HG02642 (cell line): ENCODE measurements around the gene LUC7L2.
"Not testable (repeated sequence)": the region's sequence is repeated elsewhere in the genome, so short reads cannot be mapped to it uniquely, and the experiment has no call there.

Experiments used
- ATAC-seq: cut with Tn5 transposase; IDR thresholded peaks from one replicate; pipeline ENCODE4 v1.9.1; 2021; ENCODE audit warnings: mild to moderate bottlenecking; ENCODE audit not compliant: unreplicated experiment, poor library complexity

The LUC7L2 gene

DNA sequence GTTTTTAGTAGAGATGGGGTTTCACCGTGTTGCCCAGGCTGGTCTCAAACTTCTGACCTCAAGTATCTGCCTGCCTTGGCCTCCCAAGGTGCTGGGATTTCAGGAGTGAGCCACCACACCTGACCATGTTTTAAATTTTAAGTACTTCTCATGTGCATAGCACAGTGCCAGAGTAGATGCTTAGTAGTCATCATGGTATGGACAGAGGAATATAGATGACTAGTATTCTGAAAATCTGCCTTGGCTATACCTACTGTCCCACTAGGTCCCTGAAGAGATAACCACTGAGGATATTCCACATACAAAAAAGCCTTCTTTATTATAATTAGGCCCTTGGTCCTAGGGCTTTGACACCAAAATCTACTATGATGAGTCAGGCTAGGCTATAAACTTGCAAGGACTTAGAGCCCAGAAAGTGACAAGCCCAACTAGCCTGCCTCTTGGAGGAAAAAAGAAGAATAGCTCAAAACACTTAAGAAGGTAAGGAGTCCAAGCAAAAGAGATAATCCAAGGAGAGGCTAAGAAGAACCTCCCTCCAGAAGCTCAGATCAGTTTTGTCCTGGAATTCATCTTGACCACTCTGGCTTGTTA, 34.0 kb downstream of the LUC7L2 start:
- ATAC-seq, result no peak

DNA sequence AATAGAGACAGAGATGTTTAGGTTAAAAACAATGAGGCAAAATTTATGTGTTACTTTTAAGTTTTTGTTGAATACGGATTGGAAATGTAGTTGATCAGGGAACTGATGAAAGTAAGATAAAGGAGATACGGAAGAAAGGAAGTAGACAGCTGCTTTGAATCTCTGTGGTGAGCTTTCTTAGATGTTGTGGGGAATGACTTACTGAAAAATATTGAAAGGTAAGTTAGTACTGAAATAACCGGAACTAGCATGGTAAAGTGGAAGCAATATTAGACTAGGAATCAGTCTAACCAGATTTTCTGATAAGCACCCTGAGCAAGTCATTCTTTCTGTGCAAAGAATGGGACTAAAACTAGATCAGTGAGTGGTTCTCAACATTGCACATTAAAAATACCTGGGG, 34.8 kb downstream of the LUC7L2 start:
- no peak for ATAC-seq

DNA sequence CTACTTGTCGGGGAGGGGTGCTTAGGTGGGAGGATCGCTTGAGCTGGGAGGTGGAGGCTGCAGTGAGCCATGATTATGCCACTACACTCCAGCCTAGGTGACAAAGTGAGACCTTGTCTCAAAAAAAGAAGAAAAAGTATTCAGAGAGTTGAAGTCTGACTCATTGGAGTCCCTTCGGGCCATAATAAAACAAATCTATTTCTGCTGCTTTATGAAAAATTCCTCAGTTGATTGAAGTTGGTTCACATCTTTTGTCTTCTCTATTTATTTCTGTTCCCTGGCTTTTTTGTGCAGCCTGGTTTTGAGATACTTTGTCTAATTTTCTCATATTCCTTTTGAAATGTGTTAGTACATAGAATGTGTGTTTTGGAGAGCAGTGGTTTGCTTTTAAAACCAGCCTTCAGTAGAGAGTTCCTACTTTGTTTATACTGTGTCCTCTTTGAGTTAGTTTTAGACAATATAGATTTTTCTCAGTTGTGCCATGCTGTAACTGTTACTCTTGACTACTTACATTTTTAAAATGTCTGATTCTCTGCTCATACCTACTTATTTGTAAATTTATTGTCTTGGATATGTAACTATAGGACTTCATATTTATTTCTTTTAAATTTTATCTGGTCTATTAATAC, 36.7 kb downstream of the LUC7L2 start:
- ATAC-seq, result no peak

DNA sequence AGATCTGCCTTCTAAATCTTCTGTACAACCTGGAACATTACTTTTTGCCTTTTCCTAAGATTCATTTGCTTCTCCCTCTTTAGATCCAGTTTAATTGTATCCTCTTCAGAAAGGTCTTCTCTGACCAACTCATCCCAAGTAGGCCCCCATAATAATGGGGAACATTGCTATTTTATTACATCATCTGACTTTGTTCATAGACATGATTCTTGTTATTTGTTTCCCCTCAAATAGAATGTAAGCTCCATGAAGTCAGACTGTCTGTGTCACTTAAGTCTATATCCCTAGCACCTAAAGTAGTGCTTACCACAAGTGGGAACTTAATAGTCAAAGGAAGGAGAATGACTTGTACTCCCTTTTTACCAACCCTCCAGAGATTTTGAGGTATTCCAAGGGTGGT, 37.5 kb downstream of the LUC7L2 start:
- no peak for ATAC-seq

DNA sequence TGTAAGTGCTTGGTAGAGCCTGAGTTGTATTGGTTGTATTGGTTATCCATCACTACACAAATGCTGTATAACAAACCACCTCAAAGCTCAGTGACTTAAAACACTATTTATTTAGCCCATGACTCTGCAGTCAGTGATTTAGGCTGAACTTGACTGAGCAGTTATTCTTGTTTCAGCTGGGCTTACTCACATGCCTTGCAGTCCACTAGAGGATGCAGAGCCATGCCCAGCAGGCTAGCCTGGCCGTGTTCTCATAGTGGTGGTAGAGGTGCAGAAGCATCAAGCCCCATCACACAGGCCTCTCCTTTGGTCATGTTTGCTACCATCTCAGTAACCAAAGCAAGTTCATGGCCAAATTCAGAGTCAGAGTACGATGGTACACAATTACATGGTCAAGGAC, 43.9 kb downstream of the LUC7L2 start:
- ATAC-seq, result no peak

DNA sequence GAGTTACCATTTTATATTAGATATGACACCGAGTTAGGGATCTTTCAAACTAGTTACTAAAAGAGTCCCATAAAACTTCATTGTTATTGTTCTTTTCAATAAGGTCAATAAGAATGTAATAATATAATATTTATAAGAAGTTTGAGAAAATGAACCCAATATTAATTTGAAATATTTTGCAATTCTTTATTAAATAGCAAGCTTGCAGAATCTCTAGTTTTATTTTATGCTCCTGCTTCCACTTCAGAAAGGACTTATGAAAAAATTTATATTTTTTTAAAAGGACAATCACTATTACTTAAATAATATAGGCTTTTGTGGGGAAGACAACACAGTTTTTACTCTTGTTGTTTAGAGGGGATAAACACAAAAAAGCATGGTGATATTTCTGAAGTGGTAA, 47.9 kb downstream of the LUC7L2 start:
- ATAC-seq, result no peak

DNA sequence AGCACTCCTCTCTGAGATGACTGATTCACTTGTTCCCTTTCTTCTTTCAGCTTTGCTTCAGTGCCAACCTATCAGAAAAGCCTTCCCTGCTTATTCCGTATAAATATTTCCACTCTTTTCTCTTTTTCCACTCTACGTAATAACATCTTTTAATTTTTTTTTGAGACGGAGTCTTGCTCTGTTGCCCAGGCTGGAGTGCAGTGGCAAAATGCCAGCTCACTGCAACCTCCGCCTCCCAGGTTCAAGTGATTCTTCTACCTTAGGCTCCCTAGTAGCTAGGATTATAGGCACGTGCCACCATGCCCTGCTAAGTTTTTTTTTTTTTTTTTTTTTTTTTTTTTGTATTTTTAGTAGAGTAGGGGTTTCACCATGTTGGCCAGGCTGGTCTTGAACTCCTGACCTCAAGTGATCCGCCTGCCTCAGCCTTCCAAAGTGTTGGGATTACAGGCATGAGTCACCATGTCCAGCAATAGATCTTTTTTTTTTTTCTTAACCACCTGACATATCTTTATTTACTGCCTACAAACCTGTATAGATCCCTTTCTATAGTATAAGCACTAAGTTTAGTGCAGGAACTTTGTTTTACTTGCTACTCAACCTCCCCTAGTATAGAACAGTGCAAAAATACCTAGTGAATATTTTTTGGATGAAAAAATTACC, 55.2 kb downstream of the LUC7L2 start:
- not testable (repeated sequence) for ATAC-seq

DNA sequence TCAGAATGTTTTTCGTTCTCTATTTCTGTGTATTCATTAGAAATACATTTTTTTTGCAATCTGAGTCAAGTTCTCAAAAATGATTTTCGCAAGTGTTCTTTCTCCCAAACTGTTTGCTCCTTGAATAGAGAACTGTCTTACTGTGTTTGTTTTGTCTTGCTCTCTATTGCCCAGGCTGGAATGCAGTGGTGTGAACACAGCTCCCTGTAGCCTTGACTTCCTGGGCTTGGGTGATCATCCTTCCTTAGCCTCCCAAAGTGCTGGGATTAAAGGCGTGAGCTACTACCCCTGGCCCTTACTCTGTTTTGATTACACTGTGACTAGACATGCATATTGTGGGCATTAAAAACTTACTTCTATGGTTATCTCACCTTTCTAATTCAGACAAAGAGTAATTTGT, 56.7 kb downstream of the LUC7L2 start:
- ATAC-seq, result no peak

DNA sequence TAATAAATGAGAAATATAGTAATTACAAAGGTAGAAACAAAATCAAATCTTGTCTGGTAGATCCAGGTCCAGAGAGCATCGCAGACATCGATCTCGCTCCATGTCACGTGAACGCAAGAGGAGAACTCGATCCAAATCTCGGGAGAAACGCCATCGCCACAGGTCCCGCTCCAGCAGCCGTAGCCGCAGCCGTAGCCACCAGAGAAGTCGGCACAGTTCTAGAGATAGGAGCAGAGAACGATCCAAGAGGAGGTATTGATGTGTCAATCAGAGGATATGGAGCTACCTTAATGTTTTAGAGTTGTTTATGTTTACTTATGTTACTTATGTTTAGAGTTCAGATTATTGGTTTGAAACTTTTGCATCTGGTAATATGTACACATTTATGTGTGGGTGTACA, 57.8 kb downstream of the LUC7L2 start:
- no peak for ATAC-seq

DNA sequence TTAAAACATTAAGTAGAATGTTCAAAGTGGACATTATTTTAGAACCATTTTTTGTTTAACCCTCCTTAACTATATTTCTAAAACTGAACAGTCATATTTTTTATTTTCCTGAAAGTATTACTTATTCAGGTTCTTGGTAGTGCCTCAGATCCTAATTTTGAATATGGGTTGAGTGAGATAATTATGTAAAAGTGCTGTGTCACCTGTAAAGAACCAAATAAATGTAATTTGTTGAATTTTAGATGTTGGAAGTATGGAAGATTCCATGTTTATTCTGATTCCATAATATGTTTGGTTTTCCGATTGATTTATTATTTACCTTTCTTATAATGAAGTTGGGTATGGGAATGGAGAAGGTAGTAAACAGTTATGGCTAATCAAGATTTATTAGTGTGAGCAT, 61.4 kb downstream of the LUC7L2 start:
- ATAC-seq, result no peak

DNA sequence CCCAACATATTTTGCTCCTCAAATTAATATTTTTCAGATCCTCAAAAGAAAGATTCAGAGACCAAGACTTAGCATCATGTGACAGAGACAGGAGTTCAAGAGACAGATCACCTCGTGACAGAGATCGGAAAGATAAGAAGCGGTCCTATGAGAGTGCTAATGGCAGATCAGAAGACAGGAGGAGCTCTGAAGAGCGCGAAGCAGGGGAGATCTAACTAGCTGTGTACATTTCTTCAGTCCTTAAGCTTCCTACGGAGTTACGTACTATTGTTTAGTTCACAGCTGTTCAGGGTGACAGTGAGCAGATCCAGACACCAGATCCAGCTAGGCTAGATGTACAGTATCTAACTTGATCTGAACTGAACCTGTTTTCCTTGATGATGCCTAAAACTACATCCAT, 62.4 kb downstream of the LUC7L2 start:
- no peak for ATAC-seq

DNA sequence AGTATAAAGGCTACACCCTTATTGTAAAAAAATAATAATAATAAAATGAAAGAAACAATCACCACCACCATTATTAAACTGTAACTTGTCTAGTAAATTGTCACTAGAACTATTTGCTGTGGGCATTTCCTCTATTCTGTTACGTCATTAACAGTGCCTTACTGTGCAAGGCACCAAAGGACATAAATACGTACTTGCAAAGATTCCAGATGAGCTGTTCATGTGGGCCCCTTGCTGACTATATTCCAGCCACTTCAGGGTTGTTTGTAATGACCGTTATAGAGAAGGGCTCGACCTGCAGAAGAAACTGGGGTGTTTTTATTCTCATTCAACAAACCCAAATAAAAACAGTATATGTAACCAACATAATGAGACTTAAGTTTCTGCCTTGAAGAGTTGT, 63.4 kb downstream of the LUC7L2 start:
- no peak for ATAC-seq

DNA sequence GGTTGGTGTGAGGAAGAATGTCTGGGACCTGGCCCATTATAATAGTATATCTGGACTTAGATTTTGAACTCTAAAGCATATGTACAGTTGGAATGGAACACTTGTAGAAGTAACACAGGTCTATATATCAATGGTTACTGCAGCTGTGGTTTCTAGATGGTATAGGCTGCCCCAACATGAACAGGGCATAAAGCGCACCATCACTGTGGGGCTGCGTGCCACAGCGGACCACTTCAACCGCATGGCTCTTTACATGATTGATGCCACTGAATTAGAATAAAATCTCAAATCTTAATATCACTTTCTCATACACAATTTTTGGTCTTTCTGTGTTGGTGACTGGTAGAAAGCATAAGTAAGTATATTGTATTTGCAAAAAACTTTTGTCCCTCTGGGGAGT, 64.3 kb downstream of the LUC7L2 start:
- ATAC-seq, result no peak

DNA sequence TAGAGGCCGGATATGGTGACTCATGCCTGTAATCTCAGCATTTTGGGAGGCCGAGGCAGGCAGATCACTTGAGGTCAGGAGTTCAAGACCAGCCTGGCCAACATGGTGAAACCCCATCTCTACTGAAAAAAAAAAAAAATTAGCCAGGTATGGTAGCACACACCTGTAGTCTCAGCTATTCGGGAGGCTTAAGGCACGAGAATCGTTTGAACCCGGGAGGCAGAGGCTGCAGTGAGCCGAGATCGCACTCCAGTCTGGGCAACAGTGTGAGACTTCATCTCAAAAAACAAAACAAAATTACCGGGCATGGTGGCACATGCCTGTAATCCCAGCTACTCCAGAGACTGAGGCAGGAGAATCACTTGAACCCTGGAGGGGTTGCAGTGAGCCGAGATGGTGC, 66.0 kb downstream of the LUC7L2 start:
- ATAC-seq, result not testable (repeated sequence)

DNA sequence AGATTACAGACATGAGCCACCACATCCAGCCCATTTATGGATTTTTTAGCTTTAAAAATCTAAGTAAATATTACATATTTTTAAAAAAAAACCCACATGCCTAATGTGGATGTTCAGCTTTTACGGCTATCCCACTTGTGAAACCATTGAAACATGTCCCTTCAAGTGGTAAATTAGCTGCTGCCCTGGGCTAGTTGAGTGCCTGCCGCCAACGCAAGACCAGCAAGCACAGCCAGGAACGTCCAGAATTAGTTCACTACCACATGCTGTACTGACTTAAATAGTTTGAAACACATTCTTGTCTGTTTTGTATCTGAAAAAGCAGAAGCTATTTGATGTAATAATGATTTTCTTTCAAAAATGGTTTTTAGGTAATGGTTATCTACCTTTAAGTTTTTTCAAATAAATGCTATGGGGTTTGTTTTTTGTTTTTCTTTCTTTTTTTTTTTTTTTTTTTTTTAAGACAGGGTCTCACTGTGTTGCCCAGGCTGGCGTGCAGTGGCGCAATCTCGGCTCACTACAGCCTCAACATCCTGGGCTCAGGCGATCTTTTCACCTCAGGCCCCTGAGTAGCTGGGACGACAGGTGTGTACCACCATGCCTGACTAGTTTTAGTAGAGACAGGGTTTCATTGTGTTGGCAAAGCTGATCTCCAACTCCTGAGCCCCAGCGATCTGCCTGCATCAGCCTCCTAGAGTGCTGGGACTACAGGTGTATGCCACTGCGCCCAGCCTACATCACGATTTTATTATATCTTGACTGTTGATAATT, 66.7 kb downstream of the LUC7L2 start:
- no peak for ATAC-seq

DNA sequence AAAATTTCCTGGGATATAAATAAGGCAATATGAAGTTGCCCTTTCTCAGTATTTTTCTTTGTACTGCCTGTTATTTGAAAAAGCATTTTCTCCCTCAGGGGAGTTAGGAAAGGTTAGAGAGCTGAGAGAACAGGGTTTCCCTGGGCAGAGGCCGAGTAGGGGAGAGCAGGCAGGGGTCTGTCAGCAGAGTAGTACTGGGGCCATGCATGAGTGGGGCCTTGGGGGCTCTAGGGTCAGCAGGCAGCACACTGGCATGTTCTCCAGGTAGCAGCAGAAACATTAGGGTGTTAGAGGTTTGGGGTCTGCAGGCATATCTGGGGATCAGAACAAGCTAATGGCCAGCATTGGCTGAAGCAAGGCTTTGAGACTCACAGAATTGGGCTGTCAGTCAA, 67.3 kb downstream of the LUC7L2 start:
- ATAC-seq, result no peak

DNA sequence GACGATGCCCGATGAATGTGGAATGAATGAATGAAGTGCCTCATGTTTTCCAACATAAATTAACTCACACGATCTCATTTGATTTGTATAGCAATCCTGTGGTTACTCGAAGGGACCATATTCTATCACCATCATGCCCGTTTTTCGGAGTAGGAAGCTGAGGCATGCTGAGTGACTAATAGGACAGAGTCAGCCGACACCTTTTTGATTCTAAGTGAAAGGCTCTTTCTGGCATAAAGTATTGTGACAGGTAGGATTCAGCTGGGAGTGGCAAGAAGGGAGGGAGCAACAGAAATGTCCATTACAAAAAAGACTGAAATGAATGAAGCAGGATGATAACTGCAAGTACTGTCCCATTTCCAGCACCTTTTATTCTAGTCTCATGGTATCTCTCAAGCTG, 68.1 kb downstream of the LUC7L2 start:
- no peak for ATAC-seq

DNA sequence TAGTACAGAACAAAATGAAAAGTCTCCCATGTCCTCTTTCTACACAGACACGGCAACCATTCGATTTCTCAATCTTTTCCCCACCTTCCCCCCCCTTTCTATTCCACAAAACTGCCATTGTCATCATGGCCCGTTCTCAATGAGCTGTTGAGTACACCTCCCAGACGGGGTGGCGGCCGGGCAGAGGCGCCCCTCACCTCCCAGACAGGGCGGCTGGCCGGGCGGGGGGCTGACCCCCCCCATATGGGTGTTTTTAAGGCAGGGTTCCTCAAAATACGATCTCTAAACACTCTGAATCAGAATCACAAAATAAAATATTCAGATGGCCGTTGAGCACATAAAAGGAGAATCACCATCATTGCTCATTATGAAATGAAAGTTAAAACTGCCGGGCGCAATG, 70.0 kb downstream of the LUC7L2 start:
- not testable (repeated sequence) for ATAC-seq

DNA sequence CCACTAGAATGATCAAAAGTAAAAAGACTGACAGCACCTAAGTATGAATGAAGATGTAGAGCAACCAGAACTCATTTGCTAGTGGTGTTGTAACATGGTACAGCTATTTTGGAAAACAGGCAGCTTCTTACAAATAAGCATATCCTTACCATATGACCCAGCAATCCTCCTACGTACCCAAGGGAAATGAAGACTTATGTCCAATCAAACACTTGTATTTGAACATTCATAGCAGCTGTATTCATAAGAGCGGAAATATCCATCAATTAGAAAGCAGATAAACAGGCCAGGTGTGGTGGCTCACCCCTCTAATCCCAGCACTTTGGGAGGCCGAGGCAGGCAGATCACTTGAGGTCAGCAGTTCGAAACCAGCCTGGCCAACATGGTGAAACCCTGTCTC, 70.7 kb downstream of the LUC7L2 start:
- no peak for ATAC-seq

DNA sequence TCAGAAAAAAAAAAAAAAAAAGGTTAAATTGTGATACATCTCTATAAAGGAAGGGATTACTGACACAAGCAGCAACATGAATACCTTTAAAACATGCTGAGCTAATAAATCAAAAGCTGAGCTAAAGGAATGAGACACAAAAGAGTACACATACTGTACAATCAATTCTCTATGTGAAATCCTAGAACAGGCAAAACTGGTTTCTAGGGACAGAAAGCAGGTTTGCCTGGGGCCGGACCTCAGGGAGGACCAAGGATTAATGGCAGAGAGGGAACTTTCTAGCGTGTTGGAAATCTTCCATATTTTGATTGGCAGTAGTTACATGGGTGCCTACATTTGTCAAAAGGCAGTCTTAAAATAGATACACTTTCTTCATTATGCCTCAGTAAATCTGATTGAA, 71.3 kb downstream of the LUC7L2 start:
- ATAC-seq, result no peak

DNA sequence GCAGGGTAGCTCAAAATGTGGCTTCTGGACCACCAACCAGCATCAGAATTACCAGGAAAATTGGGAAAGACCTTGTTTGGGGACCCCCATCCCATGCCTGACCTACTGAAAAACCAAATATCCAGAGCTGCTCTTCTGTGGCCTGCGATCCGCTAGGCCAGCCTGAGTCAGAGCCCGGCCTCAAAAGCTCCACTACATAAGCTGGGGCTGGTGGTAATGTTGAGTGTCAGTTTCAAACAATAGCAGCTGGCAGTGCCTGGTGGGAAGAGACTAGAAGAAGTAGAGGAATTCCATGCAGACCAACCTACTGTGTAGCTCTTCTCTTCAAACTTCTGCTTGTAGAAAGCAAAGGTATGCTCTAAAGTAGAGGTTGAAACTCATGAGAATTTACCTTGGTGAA, 71.8 kb downstream of the LUC7L2 start:
- no peak for ATAC-seq
